HEK293 (cell line): ENCODE results near the gene ICE2.

Experiments
- KLF10 ChIP-seq: fragments of 450-650 bp; IDR thresholded peaks from 2 replicates; pipeline ENCODE4 v1.5.1; 2018; ENCODE audit warnings: missing biosample characterization, mild to moderate bottlenecking, missing genetic modification characterization
- KLF16 ChIP-seq: fragments of 450-650 bp; formaldehyde crosslinking; IDR thresholded peaks from 2 replicates; pipeline ENCODE4 v1.5.1; 2017; ENCODE audit warnings: missing biosample characterization, missing genetic modification characterization
- KLF9 ChIP-seq: fragments of 450-650 bp; formaldehyde crosslinking; IDR thresholded peaks from 2 replicates; pipeline ENCODE4 v1.5.1; 2016; ENCODE audit warnings: missing biosample characterization, missing genetic modification characterization, low read depth
- TF ChIP-seq, protein P1 (sequence below): fragments of 450-650 bp; formaldehyde crosslinking; IDR thresholded peaks from 2 replicates; pipeline ENCODE4 v1.5.1; 2016; ENCODE audit warnings: missing biosample characterization, missing genetic modification characterization, borderline replicate concordance

DNA sequence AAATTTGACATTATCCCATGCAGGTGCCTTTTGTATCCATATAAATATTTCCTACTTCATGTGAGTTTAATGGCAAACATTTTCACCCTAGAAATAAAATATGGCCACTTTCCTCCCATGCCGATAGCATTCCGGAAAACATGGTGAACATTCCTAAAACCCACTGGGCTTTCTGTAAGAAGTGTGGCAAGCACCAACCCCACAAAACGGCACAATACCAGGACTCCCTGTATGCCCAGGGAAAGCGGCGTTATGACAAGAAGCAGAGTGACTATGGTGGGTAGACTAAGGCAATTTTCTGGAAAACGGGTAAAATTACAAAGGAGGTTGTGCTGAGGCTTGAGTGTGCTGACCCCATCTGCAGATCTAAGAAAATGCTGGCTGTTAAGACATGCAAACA lies 88.7 kb downstream of the ICE2 start:
- TF ChIP-seq KLF16 (tag by site-specific recombination) (no peak), KLF9 (tag by site-specific recombination) (no peak), KLF10 (tag by site-specific recombination) (no peak)
- TF ChIP-seq, protein P1, sequence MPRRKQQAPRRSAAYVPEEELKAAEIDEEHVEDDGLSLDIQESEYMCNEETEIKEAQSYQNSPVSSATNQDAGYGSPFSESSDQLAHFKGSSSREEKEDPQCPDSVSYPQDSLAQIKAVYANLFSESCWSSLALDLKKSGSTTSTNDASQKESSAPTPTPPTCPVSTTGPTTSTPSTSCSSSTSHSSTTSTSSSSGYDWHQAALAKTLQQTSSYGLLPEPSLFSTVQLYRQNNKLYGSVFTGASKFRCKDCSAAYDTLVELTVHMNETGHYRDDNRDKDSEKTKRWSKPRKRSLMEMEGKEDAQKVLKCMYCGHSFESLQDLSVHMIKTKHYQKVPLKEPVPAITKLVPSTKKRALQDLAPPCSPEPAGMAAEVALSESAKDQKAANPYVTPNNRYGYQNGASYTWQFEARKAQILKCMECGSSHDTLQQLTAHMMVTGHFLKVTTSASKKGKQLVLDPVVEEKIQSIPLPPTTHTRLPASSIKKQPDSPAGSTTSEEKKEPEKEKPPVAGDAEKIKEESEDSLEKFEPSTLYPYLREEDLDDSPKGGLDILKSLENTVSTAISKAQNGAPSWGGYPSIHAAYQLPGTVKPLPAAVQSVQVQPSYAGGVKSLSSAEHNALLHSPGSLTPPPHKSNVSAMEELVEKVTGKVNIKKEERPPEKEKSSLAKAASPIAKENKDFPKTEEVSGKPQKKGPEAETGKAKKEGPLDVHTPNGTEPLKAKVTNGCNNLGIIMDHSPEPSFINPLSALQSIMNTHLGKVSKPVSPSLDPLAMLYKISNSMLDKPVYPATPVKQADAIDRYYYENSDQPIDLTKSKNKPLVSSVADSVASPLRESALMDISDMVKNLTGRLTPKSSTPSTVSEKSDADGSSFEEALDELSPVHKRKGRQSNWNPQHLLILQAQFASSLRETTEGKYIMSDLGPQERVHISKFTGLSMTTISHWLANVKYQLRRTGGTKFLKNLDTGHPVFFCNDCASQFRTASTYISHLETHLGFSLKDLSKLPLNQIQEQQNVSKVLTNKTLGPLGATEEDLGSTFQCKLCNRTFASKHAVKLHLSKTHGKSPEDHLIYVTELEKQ (tag by site-specific recombination), result no peak
